ENCODE results near the gene N4BP3.
"Not testable (repeated sequence)": the region's sequence is repeated elsewhere in the genome, so short reads cannot be mapped to it uniquely, and the experiment has no call there.

Gene N4BP3

DNA sequence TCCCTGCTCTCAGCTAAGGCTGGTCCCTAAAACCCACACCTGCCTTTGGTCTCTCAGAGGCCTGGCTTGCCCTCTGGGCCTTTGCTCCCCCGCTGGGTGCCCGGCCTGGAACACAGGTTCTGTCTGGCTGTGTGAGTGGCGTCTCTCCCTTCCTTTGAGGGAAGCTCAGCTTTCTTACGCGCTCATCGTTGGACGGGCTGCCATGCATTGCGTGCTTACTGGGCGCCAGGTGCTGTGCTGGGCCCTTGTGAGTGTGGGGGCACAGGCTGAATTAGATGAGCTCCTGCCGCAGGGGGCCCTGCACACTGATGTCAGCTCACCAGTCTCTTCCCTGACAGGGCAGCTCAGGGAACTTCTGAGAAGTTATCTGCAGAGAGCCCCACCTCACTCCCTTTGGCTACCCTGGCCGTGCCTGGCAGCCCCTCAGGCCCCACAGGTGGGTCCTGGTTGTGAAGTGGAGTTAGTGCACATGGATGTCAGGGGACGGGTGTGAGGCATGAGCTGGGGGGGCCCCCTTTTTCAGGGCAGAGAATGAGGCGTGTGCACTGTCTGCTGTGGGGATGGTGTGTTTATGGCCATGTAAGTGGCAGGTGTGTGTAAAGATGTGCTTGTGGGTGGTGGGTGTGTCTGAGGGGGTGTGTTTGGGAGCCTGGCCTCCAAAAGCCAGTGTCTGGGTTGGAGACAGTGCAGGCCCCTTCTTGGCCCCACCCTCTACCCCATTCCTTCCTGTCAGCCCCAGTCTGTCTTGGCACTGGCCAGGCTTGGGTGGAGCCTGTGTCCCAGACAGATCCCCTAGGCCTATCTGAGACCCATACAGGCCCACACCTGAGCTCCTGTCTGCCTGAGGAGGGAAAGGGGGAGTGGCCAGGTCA lies 10.0 kb downstream of the N4BP3 start:
- DNase-seq: no peak

DNA sequence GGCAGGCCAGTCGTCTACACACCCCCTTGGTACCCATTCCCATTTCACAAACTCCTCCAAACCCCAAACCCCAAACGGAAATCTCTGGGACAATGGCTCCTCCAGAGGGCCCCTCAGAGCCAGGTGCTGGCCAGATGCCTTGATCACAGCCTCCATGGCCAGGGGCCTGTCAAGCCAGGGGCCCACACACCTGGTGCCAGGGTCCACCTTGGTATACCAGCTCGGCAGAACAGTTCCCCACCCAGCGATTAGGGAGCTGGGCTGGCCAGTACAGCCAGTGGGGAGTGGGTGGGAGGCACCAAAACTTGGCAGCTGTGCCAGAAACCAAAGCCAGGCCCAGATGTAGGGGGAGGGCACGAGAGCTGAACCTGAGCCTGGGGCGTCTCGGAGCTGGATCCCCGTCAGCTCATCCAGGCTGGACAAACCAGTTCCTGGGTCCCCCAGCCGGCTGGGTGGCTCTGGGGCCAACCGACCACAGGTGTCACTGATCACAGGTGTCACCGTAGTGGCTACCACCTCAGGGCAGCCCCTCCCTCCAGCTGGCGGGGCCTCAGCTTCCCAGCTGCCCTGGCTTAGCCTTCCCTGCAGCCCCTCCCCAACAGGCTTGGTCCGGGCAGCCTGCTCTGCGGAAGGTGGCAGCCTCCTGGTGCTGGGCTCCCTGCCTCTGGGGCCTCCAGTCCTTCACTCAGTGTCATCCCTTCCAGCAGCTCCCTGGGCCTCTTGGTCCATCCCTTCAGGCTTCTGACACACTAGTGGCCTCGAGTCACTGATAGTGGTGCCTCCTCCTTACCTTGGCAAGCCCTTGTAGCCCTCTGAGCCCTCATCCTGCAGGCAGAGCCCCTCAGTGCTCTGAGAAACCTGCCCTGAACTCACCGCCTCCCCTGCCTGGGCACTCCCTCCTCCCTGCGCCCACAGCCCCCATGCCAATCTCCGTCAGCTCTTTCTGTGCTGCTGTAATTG lies 10.9 kb downstream of the N4BP3 start:
- no peak for DNase-seq

DNA sequence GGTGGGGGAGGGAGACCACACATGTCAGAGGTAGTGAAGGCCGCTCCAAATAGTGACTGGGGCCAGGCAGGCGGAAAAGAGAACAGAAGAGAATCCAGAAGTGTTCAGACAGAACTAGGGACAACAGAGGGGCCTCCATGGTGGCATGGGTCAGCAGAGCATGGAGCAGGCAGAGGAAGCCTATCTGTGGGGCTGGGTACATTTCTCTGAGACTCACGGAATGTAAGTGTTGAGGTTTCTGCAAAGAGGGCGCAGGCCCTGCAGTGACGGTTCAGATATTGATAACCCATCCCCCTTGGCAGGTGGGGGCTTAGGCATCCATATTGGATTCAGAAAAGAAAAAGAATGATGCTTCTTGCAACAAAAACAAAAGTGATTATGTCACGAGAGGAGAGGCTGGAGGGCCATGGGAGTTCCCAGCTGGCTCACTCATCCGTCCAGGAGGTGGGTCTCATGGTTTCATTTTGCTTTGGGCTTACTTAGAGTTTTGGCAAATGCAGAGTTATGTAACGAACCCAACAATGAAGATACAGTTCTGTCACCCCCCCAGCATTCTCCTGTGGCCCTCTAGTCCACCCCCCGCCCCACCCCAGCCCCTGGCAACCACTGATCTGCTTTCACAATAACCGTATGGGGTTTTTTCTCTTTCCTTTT lies 12.0 kb downstream of the N4BP3 start:
- no peak for DNase-seq

- DNase-seq: no peak
Observed at GRCh38 chr5:178126556-178126955, 13.2 kb downstream of the N4BP3 start.

- DNase-seq: not testable (repeated sequence)
Observed at GRCh38 chr5:178127300-178128009, 14.1 kb downstream of the N4BP3 start.

GRCh38 chr5:178129296-178129695 lies 16.0 kb downstream of the N4BP3 start:
- DNase-seq: no peak

- not testable (repeated sequence) for DNase-seq
Observed at GRCh38 chr5:178130234-178130575, 16.9 kb downstream of the N4BP3 start.

GRCh38 chr5:178130576-178131445 lies 17.5 kb downstream of the N4BP3 start, which contains the start of gene RMND5B:
RMND5B (plus strand) TSS chr5:178131014; CDS start chr5:178138120, 7,106 bp downstream.
- DNase-seq: peak; percentile 85

- DNase-seq: no peak
Observed at GRCh38 chr5:178131446-178131996, 18.2 kb downstream of the N4BP3 start.

DNA sequence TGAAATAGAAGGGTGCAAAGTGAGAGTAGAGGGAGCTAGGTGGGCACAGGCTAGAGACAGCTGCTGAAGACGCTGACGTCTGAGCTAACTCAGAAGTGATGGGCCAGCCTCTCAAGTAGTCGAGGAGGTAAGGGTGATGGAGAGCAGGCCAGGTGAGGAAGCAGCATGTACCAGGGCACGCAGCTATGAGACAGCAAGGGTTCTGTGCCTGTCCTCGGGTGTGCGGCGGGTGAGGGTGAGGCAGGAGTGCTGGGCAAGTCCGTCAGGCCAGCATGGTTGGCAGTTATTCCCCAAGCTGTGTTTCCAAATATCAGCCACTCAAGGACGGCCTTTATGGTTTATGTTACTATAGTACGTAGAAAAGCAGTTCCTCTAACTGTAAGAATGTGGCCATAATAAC lies 23.7 kb downstream of the N4BP3 start:
- no peak for DNase-seq

- no peak for DNase-seq
Observed at GRCh38 chr5:178137991-178138390, 24.7 kb downstream of the N4BP3 start.

GRCh38 chr5:178141550-178141949 lies 28.2 kb downstream of the N4BP3 start:
- DNase-seq: no peak

- no peak for DNase-seq
Observed at GRCh38 chr5:178142642-178143041, 29.3 kb downstream of the N4BP3 start.

DNA sequence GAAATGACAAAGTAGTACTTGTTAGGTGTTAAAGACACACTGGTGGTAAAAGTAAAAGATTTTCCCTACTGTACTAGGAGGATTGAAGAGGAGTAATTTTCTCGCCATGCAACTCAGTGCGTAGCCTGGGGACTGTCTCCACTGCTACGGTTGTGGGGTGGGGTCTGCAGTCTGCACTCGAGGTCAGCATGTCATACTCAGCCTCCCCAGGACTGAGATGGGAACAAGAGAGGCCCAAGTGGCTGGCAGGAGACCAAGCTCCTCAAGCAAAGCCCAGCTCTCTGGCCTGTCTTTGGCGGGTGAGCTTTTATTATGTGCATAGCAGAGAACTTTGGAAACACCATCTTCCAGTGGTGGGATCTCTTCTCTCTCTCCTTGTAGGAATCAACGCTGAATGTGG lies 29.9 kb downstream of the N4BP3 start:
- no peak for DNase-seq

- DNase-seq: peak; percentile 91
Observed at GRCh38 chr5:178143901-178144300, 30.6 kb downstream of the N4BP3 start.

DNA sequence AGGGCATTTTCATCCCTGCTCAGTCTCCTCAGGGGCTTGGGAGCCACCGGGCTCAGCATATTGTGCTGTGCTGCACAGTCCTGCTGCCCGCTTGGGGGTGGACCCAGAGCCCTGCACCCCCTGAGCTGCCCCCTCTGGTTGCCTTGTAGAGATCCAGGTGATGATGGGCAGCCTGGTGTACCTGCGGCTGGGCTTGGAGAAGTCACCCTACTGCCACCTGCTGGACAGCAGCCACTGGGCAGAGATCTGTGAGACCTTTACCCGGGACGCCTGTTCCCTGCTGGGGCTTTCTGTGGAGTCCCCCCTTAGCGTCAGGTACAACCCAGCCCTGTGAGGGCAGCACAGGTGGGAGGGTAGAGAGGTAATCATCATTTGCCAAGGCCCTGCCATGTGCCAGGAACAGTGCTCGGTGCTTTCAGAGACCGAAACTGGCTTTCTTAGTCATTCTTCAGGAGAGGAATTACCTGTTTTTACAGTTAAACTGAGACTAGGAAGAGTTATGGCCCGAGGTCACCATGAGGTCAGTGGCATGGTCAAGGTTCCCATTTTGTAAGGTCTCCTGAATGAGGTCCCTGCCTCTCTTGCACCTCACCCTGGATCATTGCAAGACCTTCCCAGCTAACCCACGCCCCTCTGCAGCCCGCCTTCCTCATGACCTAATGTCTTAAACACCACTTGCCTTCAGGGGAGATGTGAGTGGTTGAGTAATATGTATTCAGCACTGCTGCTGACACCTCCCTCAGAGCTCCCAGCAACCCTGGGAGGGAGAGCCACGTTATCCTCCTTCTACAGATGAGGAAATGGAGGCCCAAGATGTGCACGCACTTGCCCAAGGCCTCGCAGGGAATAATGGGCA lies 32.9 kb downstream of the N4BP3 start:
- no peak for DNase-seq

- no peak for DNase-seq
Observed at GRCh38 chr5:178147406-178147805, 34.1 kb downstream of the N4BP3 start.

DNA sequence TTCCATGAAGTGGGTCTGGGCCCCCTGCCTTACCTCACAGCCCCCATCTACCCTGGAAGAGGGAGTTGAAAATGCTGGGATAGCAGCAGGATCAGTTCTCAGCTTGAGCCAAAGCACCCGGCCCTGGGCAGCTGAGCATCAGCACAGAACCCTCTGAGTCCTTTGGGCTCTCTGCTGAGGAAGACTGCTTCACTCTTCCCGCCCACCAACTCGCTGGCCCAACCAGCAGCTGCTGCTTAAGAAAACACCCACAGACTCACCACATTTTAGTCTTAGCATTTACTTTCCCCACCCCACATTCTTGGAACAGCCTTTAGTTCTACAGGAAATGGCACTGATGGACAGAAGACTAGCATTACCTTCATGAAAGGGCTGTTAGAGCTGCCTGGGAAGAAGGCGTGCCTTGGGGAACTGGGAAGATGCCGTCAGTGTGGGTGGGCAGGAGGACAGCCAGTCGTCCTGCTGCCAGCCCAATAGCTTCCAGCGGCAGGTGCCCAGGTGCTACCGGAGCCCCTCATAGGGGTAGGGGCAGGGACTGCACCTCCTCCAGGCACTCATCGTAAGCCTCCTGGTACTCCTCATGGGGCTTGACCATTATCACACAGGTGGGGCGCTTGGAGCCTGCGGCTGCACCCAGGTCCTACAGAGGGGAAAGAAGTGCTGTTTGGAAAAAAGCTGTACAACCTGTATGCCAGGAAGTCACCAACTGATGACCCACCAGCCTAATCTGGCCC lies 36.0 kb downstream of the N4BP3 start:
- no peak for DNase-seq

- DNase-seq: no peak
Observed at GRCh38 chr5:178150977-178151734, 37.8 kb downstream of the N4BP3 start.

Data from right hindlimb (tissue), 1 donor.